Mucosa of rectum (tissue), 2 donors: ENCODE measurements around the gene CCDC12.
A peak's percentile ranks its signal among the peaks of the same experiment; 100 is the strongest.

Source experiments
- H3K27ac ChIP-seq, 2 donors: one replicate each; pipeline ENCODE4 v1.7.0; 2013; ENCODE audit warnings: inconsistent platforms in 2 of 2, low read depth in 2 of 2, low read length in 2 of 2
- H3K27me3 ChIP-seq, 2 donors: one replicate each; pipeline ENCODE4 v1.7.0; 2013; ENCODE audit warnings: low read length in 2 of 2; ENCODE audit not compliant: control insufficient read depth in 2 of 2, insufficient read depth in 2 of 2
- H3K36me3 ChIP-seq, 2 donors: one replicate each; pipeline ENCODE4 v1.7.0; 2013; ENCODE audit warnings: low read length in 2 of 2; ENCODE audit not compliant: control insufficient read depth in 2 of 2, insufficient read depth in 2 of 2
- H3K4me1 ChIP-seq, 2 donors: one replicate each; pipeline ENCODE4 v1.7.0; 2013; ENCODE audit warnings: low read length in 2 of 2, mild to moderate bottlenecking in 1 of 2; ENCODE audit not compliant: control insufficient read depth in 2 of 2, insufficient read depth in 2 of 2
- H3K4me3 ChIP-seq, 2 donors: one replicate each; pipeline ENCODE4 v1.7.0; 2013; ENCODE audit warnings: low read length in 2 of 2
- H3K9ac ChIP-seq, 2 donors: one replicate each; pipeline ENCODE4 v1.7.0; 2013; ENCODE audit warnings: low read length in 2 of 2, low read depth in 1 of 2, mild to moderate bottlenecking in 1 of 2
- H3K9me3 ChIP-seq, 2 donors: one replicate each; pipeline ENCODE4 v1.7.0; 2013; ENCODE audit warnings: low read length in 2 of 2; ENCODE audit not compliant: control insufficient read depth in 2 of 2
- donor health status: healthy.
- donor health status: Normal muscosa, but diverticular disease.

CCDC12 gene

DNA sequence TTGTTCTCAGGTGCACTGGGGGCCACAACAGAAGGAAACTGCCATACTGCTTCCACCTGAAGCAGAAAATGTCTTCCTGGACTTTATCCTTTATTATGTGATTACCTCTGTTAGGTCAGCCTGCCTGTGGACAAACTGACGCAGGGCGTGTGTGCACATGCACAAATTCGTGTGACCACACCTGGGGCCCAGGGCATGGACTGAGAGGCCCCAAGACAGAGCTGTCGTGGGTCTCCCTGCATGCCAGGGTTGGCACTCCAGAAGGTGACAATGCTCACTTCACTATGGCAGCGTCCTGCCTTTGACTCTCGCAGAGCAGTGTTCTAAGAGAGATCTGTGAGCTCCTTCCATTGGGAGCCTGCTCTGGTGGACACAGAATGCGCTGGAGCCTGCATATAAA lies 34.5 kb downstream of the CCDC12 start:
- Histone ChIP-seq H3K4me3 (peak overlapping the region in 1 of 2 donors; percentile 60), H3K36me3 (peaks cover 9 to 32% of the 10 kb centered on the region in 2 donors), H3K9me3 (no peaks in the 10 kb centered on the region), H3K27ac (peak overlapping the region; percentile 88 to 90), H3K9ac (peak overlapping the region in 1 of 2 donors; percentile 68), H3K27me3 (no peaks in the 10 kb centered on the region), H3K4me1 (peaks cover 56 to 61% of the 10 kb centered on the region in 2 donors)

DNA sequence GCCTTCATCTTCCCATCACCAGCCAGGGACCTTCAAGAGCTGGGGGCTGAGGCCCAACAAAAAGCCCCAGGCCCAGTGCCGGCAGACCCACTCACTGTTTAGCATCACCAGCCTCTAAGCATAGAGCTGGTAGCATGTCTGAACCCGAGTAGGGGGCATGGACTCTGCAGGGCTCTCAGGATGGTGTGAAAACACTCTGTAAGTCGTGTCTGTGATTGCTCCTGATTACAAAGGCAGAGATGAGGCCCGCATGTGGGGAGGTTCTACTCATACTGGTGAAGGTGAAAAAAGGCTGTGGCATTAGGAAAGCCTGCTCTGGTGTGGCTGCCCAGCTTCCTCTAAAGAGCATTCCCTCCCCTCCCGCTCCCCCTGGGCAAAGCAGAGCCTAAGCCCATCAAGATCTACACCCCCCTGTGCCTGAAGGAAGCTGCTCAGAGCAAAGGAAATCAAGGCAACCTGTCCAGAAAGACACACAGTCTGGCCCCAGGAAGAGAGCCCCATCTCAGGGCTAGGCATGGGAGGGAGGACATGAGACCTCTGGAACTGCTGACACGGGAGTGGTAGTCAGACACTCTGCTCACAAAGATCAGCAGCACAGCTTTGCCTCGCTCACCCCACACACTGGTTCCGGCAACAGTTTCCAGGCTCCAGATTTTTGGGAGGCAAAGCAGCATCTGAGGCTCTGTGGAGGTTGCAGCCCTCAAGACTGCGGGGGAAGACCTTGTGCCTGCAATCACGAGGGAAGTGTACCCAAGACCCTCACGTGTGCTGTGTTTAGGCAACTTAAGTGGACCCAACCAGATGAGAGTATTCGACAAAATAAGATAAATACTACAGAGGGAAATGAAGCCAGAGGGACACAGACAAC lies 36.7 kb downstream of the CCDC12 start:
- Histone ChIP-seq H3K27ac (no peak overlapping the region), H3K36me3 (peaks cover 24 to 44% of the 10 kb centered on the region in 2 donors), H3K9ac (no peak overlapping the region), H3K27me3 (no peaks in the 10 kb centered on the region), H3K9me3 (no peaks in the 10 kb centered on the region), H3K4me1 (peaks cover 44 to 55% of the 10 kb centered on the region in 2 donors), H3K4me3 (no peak overlapping the region)

DNA sequence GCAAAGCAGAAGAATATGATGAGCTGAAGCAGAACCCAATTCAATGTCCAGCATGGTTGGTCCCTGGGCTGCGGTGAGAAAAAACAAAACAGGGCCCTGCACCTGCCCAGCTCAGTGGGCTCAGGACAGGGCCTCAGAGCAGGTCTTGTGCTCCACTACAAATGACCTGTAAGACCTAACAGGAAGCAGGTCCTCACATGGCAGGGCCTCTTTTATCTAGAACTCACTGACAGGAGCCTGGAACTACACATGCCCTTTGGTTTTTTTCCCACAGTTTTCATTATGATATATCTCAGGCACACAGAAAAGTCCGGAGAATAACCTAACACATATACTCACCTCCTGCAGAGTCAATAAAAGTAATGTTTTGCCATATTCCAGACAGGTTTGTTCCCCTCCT lies 38.4 kb downstream of the CCDC12 start:
- peaks cover 39 to 52% of the 10 kb centered on the region in 2 donors for H3K4me1 ChIP-seq
- H3K4me3 ChIP-seq = no peak overlapping the region
- H3K27ac ChIP-seq = no peak overlapping the region
- H3K9ac ChIP-seq = no peak overlapping the region
- no peaks in the 10 kb centered on the region for H3K27me3 ChIP-seq
- no peaks in the 10 kb centered on the region for H3K9me3 ChIP-seq
- peaks cover 24 to 44% of the 10 kb centered on the region in 2 donors for H3K36me3 ChIP-seq

DNA sequence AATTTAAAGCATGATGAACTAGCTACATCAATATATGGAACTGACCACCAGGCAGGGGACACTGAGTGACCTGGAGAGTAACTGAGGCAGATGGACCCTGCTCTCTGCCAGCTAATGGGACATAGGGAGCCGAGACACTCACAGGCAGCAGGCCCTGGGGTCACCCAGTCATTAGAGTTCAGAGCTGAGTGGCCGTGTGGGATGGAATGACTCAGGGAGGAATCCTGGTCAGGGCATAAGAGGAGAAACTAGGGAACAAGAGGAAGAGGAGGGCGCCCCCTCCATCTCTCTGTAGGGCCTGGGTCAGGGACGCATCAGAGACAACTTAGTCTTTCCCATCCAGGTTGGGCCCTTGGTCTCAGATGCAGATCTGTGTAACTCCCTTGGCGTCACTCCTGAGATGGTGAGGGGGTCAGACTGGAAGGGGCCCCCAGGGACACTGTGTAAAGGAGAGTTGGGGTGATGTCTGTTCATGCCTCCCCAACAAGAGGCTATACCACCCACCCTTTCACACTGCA lies 39.8 kb downstream of the CCDC12 start:
- Histone ChIP-seq H3K4me1 (peaks cover 39 to 52% of the 10 kb centered on the region in 2 donors), H3K4me3 (no peak overlapping the region), H3K9ac (no peak overlapping the region), H3K9me3 (no peaks in the 10 kb centered on the region), H3K36me3 (peaks cover 24 to 44% of the 10 kb centered on the region in 2 donors), H3K27me3 (no peaks in the 10 kb centered on the region), H3K27ac (no peak overlapping the region)

DNA sequence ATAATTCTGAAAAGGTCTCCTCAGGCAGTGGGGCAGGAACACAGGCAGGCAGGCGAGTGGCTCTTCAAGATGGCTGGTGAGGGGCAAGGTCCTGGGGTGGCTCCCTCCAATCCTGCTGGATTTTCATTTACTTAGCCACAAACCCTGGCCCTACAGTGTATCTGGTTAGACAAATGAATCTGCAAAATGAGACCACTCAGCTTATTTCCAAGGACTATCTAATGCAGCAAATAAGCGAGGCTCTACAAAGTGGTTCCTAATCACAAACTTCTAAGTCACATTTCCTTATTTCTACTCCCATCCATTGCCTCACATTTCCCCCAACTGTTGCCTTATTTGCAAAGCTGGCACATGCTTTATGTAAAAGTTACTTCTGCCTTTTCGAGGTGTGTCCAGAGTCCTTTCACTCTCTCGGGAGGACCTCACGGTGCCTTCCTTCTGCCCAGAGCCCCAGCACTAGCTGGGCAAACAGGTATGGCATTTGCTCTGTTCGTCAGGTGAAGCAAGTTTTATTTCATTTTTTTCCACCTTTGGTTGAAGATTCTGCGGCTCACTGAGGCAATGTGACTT lies 40.5 kb downstream of the CCDC12 start:
- Histone ChIP-seq H3K4me1 (peaks cover 43 to 56% of the 10 kb centered on the region in 2 donors), H3K9me3 (no peaks in the 10 kb centered on the region), H3K9ac (peak overlapping the region in 1 of 2 donors; percentile 38), H3K27me3 (no peaks in the 10 kb centered on the region), H3K27ac (peak overlapping the region in 1 of 2 donors; percentile 18), H3K36me3 (peaks cover 24 to 44% of the 10 kb centered on the region in 2 donors), H3K4me3 (no peak overlapping the region)

DNA sequence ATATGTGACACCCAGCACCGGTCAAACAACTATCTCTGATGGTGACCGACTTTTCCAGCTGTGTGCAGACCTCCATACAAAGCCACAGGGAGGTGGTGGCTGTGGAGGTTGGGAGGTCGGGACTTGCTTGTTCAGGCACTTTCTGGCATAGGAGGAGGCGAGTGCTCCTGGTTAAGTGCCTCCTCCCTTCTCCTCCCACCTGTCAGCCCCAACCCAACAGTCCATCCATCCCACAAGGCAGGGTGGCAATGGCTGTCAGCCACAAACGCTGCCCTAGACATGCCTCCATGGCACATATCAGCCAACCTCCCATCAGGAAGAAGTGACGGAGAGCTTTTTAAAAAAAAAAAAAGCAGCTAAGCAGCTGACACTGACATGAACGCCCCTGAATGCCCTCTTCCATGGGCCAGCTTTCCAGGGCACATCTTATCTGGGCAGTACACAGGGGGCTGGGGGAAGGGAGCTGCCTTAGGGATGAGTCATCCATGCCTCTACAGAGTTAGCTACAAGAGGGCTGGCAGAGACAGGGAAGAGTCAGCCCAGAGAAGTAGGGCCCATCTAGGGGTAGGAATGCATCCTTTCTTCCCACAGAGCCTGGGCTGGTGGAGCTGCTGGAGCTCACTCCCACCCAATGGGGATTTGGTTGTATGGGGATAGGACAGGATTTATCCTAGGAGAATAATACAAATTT lies 41.2 kb downstream of the CCDC12 start:
- Histone ChIP-seq H3K27me3 (no peaks in the 10 kb centered on the region), H3K4me1 (peaks cover 50 to 63% of the 10 kb centered on the region in 2 donors), H3K9ac (no peak overlapping the region), H3K36me3 (peaks cover 24 to 39% of the 10 kb centered on the region in 2 donors), H3K27ac (peak overlapping the region; percentile 40 to 49), H3K4me3 (no peak overlapping the region), H3K9me3 (no peaks in the 10 kb centered on the region)

DNA sequence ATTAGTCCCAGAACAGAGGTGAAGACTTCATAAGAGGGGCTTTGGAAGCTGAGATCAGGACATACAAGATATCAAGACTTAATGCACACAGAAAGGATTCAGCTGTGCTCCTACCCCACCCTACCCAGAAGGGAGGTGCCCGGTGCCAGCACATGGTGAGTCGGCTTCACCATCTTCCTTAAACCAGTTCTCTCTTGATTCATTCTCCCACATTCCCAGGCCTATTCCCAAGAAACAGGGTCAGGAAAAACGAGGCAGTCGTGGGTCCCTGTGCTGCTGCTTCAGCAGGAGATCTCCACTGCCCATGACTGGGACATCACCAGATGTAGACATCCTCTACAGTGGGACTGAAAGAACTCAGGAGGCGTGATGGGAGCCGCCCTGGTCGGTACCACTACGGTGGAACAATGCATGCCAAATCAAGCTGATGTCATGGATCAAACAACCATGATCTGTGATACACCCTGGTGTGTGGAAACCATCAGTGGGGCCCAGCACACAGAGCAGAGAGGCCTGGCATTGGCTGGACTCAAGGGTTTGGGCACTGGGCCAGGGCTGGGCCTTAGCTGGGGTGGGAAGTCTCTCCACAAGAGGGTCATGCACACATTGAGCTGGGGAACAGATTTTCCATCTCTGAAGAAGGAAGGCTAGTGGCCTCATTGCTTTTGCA lies 41.9 kb downstream of the CCDC12 start:
- Histone ChIP-seq H3K9me3 (no peaks in the 10 kb centered on the region), H3K4me1 (peaks cover 54 to 67% of the 10 kb centered on the region in 2 donors), H3K27me3 (no peaks in the 10 kb centered on the region), H3K36me3 (peaks cover 24 to 32% of the 10 kb centered on the region in 2 donors), H3K27ac (peak overlapping the region; percentile 40 to 49), H3K4me3 (no peak overlapping the region), H3K9ac (no peak overlapping the region)

DNA sequence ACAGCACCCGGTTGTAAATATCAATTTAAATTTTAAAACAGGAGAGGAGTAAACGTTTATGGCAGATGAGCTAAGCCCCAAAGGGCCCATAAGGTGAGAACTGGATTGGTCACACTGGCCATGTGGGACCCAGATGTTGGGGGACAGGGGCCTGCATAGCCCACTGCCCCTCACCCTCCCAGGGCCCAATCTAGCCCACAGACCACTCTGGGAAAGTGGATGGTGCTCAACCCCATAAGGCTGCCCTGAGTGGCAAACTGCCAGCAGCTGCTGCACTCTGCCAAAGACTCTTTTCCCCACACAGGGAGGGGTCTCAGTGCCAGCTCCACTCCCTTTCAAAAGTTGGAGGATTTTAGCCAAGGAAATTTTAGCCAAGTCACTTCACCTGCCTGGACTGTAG lies 42.5 kb downstream of the CCDC12 start:
- Histone ChIP-seq H3K4me1 (peaks cover 56 to 72% of the 10 kb centered on the region in 2 donors), H3K27ac (peak overlapping the region in 1 of 2 donors; percentile 19), H3K4me3 (no peak overlapping the region), H3K27me3 (no peaks in the 10 kb centered on the region), H3K9ac (no peak overlapping the region), H3K36me3 (peaks cover 24 to 28% of the 10 kb centered on the region in 2 donors), H3K9me3 (no peaks in the 10 kb centered on the region)

DNA sequence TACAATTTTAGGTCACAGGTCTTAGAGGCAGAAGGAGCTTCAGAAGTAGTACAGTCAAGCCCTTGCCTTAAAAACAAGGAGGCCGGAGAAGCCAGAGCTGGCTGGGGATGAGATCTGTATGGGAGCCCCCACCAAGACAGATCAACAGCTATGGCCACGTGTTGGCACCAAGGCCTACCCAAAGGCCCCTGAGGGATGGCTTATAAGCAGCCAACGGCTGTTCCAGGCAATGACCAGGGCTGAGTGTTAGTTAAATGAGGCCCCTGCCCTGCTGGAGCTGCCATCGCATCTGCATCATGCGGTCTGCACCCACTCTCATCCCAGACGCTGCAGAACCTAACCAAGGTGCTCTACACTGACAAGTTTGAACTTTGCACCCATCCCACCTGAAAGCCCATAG lies 43.3 kb downstream of the CCDC12 start:
- peak overlapping the region in 1 of 2 donors; percentile 27 for H3K9ac ChIP-seq
- peaks cover 61 to 71% of the 10 kb centered on the region in 2 donors for H3K4me1 ChIP-seq
- peak overlapping the region; percentile 73 to 76 for H3K27ac ChIP-seq
- no peaks in the 10 kb centered on the region for H3K9me3 ChIP-seq
- H3K27me3 ChIP-seq = no peaks in the 10 kb centered on the region
- H3K4me3 ChIP-seq = no peak overlapping the region
- peaks cover 23 to 24% of the 10 kb centered on the region in 2 donors for H3K36me3 ChIP-seq
